Small intestine (tissue), 7 donors: ENCODE data around the gene ZC3H8. TPM values are rescaled to one million over a fixed set of nuclear protein-coding genes. Genes with fewer than 3 reads are reported as not detected.
A peak's percentile ranks its signal among the peaks of the same experiment; 100 is the strongest.

Experiments
- DNase-seq, 2 donors: peaks; one replicate each; pipeline versions ENCODE4 v3.0.0 to v3.0.0-alpha.2; 2013
- FAIRE-seq: peaks from 2 replicates; lab custom pipeline; 2012; peaks lifted over from hg19 to GRCh38; lab: Jason Lieb, UNC
- H3K27ac ChIP-seq, 3 donors: one replicate each; pipeline ENCODE4 v1.5.1; 2013; ENCODE audit warnings: low read length in 2 of 3, mild to moderate bottlenecking in 2 of 3, control low read depth in 1 of 3, inconsistent platforms in 1 of 3, low read depth in 1 of 3, moderate library complexity in 1 of 3
- H3K27me3 ChIP-seq, 3 donors: one replicate each; pipeline ENCODE4 v1.6.1; 2013; ENCODE audit warnings: low read length in 3 of 3, inconsistent platforms in 1 of 3; ENCODE audit not compliant: control insufficient read depth in 3 of 3, insufficient read depth in 3 of 3
- H3K36me3 ChIP-seq, 3 donors: one replicate each; pipeline ENCODE4 v1.6.1; 2013; ENCODE audit warnings: low read length in 3 of 3, inconsistent platforms in 1 of 3, low read depth in 1 of 3, mild to moderate bottlenecking in 1 of 3, moderate library complexity in 1 of 3; ENCODE audit not compliant: control insufficient read depth in 3 of 3, insufficient read depth in 2 of 3
- H3K4me1 ChIP-seq, 3 donors: one replicate each; pipeline ENCODE4 v1.6.1; 2013; ENCODE audit warnings: low read length in 2 of 3, inconsistent platforms in 1 of 3, low read depth in 1 of 3, mild to moderate bottlenecking in 1 of 3, moderate library complexity in 1 of 3; ENCODE audit not compliant: control insufficient read depth in 3 of 3, insufficient read depth in 2 of 3
- H3K4me3 ChIP-seq, 3 donors: one replicate each; pipeline ENCODE4 v1.5.1; 2013; ENCODE audit warnings: low read length in 3 of 3, control low read depth in 1 of 3, inconsistent platforms in 1 of 3, low read depth in 1 of 3, mild to moderate bottlenecking in 1 of 3, moderate library complexity in 1 of 3
- H3K9me3 ChIP-seq, 2 donors: one replicate each; pipeline ENCODE4 v1.6.1; 2013; ENCODE audit warnings: low read depth in 1 of 2, low read length in 1 of 2; ENCODE audit not compliant: control insufficient read depth in 2 of 2, insufficient read depth in 1 of 2
- WGBS, 3 donors: extraction: QIAGEN DNeasy Blood & Tissue Kit; methylation state at CpG; one replicate each; pipeline ENCODE4 v1.1.7; 2013; 5-methylcytosine and 5-hydroxymethylcytosine counted together
- polyA plus RNA-seq, 4 donors: library from polyadenylated mRNA; stranded (reverse) in 3 of 4; unstranded in 1 of 4; fragments of 200-250 nt in 3 of 4; fragments of 120-200 nt in 1 of 4; gene quantifications; one replicate each; pipeline versions ENCODE4 v1.2.1 to v1.2.3, GENCODE V29; 2013
- donor health status: healthy with polysubstance abuse.
- donor health status: control.
- donor health status: control.
- donor health status: Bipolar disorder and iron deficiency.
- donor health status: healthy.

ZC3H8 gene
- polyA plus RNA-seq, 4 donors = 3.5 to 13.0 (median 9.0) TPM

DNA sequence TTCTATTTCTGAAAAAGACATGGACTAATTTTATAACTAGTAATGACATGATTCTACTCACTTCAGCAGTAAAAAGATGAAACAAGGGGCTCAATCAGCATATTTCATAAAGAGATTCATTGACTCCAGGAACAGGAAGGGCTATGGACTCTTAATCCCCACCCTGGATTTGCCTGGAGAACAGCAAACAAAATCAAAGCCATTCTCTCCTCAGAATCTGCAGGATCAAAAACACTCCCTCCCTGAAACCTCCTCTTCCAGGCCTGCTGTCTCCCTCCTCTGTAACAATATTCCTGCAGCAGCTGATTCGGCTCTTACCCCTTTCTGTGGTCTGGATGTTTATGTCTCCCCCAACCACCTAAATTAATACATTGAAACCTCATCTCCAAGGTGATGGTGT lies 57.0 kb downstream of the ZC3H8 start:
- WGBS, 3 donors = 77 to 88% (median 81%) methylated on average over 1 of the region's 1 CpG
- no peak overlapping the region for H3K27ac ChIP-seq
- peaks cover 0 to 2% of the 10 kb centered on the region in 2 donors for H3K9me3 ChIP-seq
- no peak overlapping the region for H3K4me3 ChIP-seq
- H3K27me3 ChIP-seq = no peaks in the 10 kb centered on the region
- H3K36me3 ChIP-seq = no peaks in the 10 kb centered on the region
- DNase-seq (no peak), FAIRE-seq (no peak)
- no peaks in the 10 kb centered on the region for H3K4me1 ChIP-seq

- Histone ChIP-seq H3K27me3 (no peaks in the 10 kb centered on the region), H3K4me3 (no peak overlapping the region), H3K27ac (no peak overlapping the region), H3K36me3 (no peaks in the 10 kb centered on the region), H3K9me3 (peaks cover 0 to 2% of the 10 kb centered on the region in 2 donors), H3K4me1 (no peaks in the 10 kb centered on the region)
- DNase-seq (no peak), FAIRE-seq (no peak)
Observed at GRCh38 chr2:112195950-112196349, 58.9 kb downstream of the ZC3H8 start.

DNA sequence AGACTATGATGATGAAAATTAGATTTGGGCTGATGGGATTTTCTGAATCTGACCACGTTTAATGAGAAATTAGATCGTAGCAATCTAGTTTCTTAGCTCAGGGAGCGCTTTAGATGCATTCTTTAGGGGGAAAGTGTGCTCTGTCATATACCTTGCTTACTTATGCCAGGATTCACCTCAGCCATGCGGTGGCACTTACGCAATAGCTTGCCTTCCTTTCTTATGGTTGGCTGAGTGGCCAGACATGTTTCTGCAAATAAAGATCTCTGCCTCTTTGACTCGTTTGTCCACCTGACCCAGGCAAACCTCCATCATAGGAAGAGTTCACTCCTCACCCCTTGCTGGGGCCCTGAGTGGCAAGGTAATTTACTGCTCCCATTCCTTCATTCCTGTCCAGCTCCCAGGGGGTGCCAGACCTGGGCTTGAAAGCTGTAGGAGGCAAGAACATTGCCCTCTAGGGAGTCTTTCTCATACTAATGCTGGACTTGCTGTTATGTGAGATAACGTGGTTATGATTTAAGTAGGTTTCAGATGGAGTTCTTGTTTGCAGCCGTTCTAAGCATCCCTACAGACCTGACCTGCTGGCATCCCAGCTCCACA lies 59.6 kb downstream of the ZC3H8 start:
- no peaks in the 10 kb centered on the region for H3K4me1 ChIP-seq
- no peak overlapping the region for H3K4me3 ChIP-seq
- peaks cover 0 to 2% of the 10 kb centered on the region in 2 donors for H3K9me3 ChIP-seq
- H3K27ac ChIP-seq = no peak overlapping the region
- 84 to 87% (median 85%) methylated on average over 8 of the region's 8 CpGs for WGBS, 3 donors
- H3K27me3 ChIP-seq = no peaks in the 10 kb centered on the region
- no peak for DNase-seq
- H3K36me3 ChIP-seq = no peaks in the 10 kb centered on the region
- no peak for FAIRE-seq

- FAIRE-seq (no peak), DNase-seq (no peak)
- Histone ChIP-seq H3K4me1 (no peaks in the 10 kb centered on the region), H3K4me3 (no peak overlapping the region), H3K9me3 (no peaks in the 10 kb centered on the region), H3K27ac (no peak overlapping the region), H3K27me3 (no peaks in the 10 kb centered on the region), H3K36me3 (no peaks in the 10 kb centered on the region)
- 68 to 75% (median 69%) methylated on average over 4 of the region's 4 CpGs for WGBS, 3 donors
Observed at GRCh38 chr2:112194482-112194881, 60.4 kb downstream of the ZC3H8 start.

DNA sequence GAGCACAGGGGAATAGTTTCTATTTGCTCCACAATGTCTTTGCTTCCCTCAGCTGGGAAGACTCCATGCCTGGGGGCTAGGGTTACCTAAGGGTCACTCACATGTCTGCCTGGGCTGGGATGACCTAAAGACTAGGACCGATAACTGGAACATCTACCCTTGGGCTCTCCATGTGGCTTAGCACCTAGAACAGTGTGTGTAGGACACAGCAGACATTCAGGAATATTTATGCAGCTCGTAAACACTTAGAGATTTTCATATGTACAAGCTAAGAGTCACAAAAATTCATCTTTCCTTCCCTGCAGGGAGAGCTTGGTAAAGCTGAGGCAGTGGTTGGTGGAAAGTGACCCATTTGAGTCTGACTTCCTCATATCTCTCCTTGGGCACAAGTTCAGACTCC lies 60.8 kb downstream of the ZC3H8 start:
- Histone ChIP-seq H3K27me3 (no peaks in the 10 kb centered on the region), H3K4me1 (no peaks in the 10 kb centered on the region), H3K9me3 (no peaks in the 10 kb centered on the region), H3K27ac (no peak overlapping the region), H3K4me3 (no peak overlapping the region), H3K36me3 (no peaks in the 10 kb centered on the region)
- FAIRE-seq (no peak), DNase-seq (no peak)
- WGBS, 3 donors = 84 to 91% (median 87%) methylated on average over 2 of the region's 2 CpGs

GRCh38 chr2:112189001-112189556 lies 65.8 kb downstream of the ZC3H8 start:
- H3K36me3 ChIP-seq = no peaks in the 10 kb centered on the region
- peaks cover 0 to 9% of the 10 kb centered on the region in 2 donors for H3K9me3 ChIP-seq
- peak overlapping the region in 1 of 3 donors; percentile 18 for H3K27ac ChIP-seq
- no peak overlapping the region for H3K4me3 ChIP-seq
- DNase-seq = no peak
- WGBS, 3 donors = 90 to 98% (median 91%) methylated on average over 3 of the region's 3 CpGs
- no peak for FAIRE-seq
- no peaks in the 10 kb centered on the region for H3K27me3 ChIP-seq
- H3K4me1 ChIP-seq = no peaks in the 10 kb centered on the region

- Histone ChIP-seq H3K36me3 (no peaks in the 10 kb centered on the region), H3K4me1 (no peaks in the 10 kb centered on the region), H3K9me3 (peaks cover 0 to 9% of the 10 kb centered on the region in 2 donors), H3K27me3 (peaks cover 0 to 2% (median 0%) of the 10 kb centered on the region in 3 donors), H3K27ac (peak overlapping the region in 1 of 3 donors; percentile 82), H3K4me3 (no peak overlapping the region)
- FAIRE-seq = no peak
- DNase-seq = peak in 1 of 2 donors; percentile 49
- WGBS, 3 donors = 55 to 64% (median 59%) methylated on average over 9 of the region's 9 CpGs
Observed at GRCh38 chr2:112187805-112188596, 66.8 kb downstream of the ZC3H8 start.

DNA sequence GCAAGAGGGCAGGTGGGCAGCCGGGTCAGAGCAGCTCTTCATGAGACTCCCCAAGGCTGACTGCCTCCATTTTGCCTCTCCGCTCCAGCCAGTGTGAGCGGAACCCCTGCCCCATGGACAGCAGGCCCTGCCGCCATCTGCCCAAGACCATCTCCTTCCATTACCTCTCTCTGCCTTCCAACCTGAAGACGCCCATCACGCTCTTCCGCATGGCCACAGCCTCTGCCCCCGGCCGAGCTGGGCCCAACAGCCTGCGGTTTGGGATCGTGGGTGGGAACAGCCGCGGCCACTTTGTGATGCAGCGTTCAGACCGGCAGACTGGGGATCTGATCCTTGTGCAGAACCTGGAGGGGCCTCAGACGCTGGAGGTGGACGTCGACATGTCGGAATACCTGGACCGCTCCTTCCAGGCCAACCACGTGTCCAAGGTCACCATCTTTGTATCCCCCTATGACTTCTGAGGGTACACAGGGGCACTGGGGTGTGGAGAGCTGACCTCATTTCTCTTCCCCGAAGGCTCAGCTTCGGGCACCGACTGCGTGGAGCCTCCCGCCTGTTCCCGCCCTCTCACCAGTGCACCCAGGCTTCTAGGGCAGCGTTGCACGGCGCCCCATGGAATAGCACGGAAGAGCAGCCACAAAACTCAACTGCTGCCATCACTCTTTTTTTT lies 67.7 kb downstream of the ZC3H8 start:
- FAIRE-seq = no peak
- 92 to 95% (median 94%) methylated on average over 29 to 31 of the region's 31 CpGs for WGBS, 3 donors

More for the DNA sequence above, 67.7 kb downstream of the ZC3H8 start:
- H3K27ac ChIP-seq = peak overlapping the region in 1 of 3 donors; percentile 82
- H3K4me3 ChIP-seq = no peak overlapping the region
- peaks cover 0 to 6% (median 0%) of the 10 kb centered on the region in 3 donors for H3K27me3 ChIP-seq
- no peaks in the 10 kb centered on the region for H3K4me1 ChIP-seq
- no peak for DNase-seq
- no peaks in the 10 kb centered on the region for H3K36me3 ChIP-seq
- peaks cover 0 to 9% of the 10 kb centered on the region in 2 donors for H3K9me3 ChIP-seq
